WTC11 (cell line): ENCODE data around the gene CELSR3. TPM values are rescaled to one million over a fixed set of nuclear protein-coding genes. Genes with fewer than 3 reads are reported as not detected.
A peak's percentile ranks its signal among the peaks of the same experiment; 100 is the strongest.

ENCODE experiments used
- ATAC-seq: fragments of 200-7000 bp; cut with Tn5 transposase; 2 replicates; pipeline ENCODE4 v1.10.0; 2021; ENCODE audit warnings: mild to moderate bottlenecking, moderate library complexity
- CTCF ChIA-PET: fragments of 300-600 bp; sonication (Branson Sonifier 250); formaldehyde crosslinking; loops from one replicate; lab custom pipeline; 2021; ENCODE audit warnings: antibody characterized with exemption; lab: Charles Lee
- POLR2A ChIA-PET: fragments of 350-600 bp; sonication (Branson Sonifier 250); formaldehyde crosslinking; loops from one replicate; lab custom pipeline; 2021; ENCODE audit warnings: antibody characterized with exemption; lab: Charles Lee
- DNase-seq: peaks from one replicate; pipeline ENCODE4 v3.0.0; 2021; ENCODE audit warnings: low spot score
- H3K27ac Mint-ChIP-seq: 2 replicates; pipeline ENCODE4 v1.8.0; 2021; ENCODE audit warnings: mixed read lengths
- H3K27me3 Mint-ChIP-seq: 2 replicates; pipeline ENCODE4 v1.8.0; 2021; ENCODE audit warnings: low read depth, mild to moderate bottlenecking, moderate library complexity, mixed read lengths
- H3K36me3 Mint-ChIP-seq: 2 replicates; pipeline ENCODE4 v1.8.0; 2021; ENCODE audit warnings: mixed read lengths
- H3K4me1 Mint-ChIP-seq: 2 replicates; pipeline ENCODE4 v1.8.0; 2022; ENCODE audit warnings: mixed read lengths
- H3K4me3 Mint-ChIP-seq: 2 replicates; pipeline ENCODE4 v1.8.0; 2021; ENCODE audit warnings: mild to moderate bottlenecking, moderate library complexity, mixed read lengths
- H3K9me3 Mint-ChIP-seq: 2 replicates; pipeline ENCODE4 v1.8.0; 2021; ENCODE audit warnings: mixed read lengths
- CREM ChIP-seq: sonication (generic); formaldehyde crosslinking; IDR thresholded peaks from 2 replicates; pipeline ENCODE4 v1.8.1; 2022; ENCODE audit warnings: mild to moderate bottlenecking, missing genetic modification reagents, moderate library complexity
- ELF4 ChIP-seq: sonication (generic); formaldehyde crosslinking; IDR thresholded peaks from 2 replicates; pipeline ENCODE4 v1.8.1; 2022; ENCODE audit warnings: low read depth, mild to moderate bottlenecking, moderate library complexity, missing genetic modification reagents
- FOXP1 ChIP-seq: sonication (generic); formaldehyde crosslinking; IDR thresholded peaks from 2 replicates; pipeline ENCODE4 v1.8.0; 2022; ENCODE audit warnings: missing genetic modification reagents, mild to moderate bottlenecking, moderate library complexity, borderline replicate concordance
- GABPB1 ChIP-seq: sonication (generic); formaldehyde crosslinking; IDR thresholded peaks from 2 replicates; pipeline ENCODE4 v1.8.1; 2023; ENCODE audit warnings: mild to moderate bottlenecking, missing genetic modification reagents
- HMGA2 ChIP-seq: fragments of 250-450 bp; sonication (Bioruptor Pico); IDR thresholded peaks from 2 replicates; pipeline ENCODE4 v1.4.0; 2021; ENCODE audit warnings: mild to moderate bottlenecking, moderate library complexity
- JAZF1 ChIP-seq: fragments of 250-450 bp; sonication (Bioruptor Pico); IDR thresholded peaks from 2 replicates; pipeline ENCODE4 v1.9.0; 2021; ENCODE audit warnings: moderate library complexity, mild to moderate bottlenecking, inconsistent platforms
- MXD4 ChIP-seq: fragments of 250-450 bp; sonication (Bioruptor Pico); IDR thresholded peaks from 2 replicates; pipeline ENCODE4 v1.8.0; 2021; ENCODE audit warnings: mild to moderate bottlenecking, moderate library complexity, borderline replicate concordance
- MYBL2 ChIP-seq: sonication (generic); formaldehyde crosslinking; IDR thresholded peaks from 2 replicates; pipeline ENCODE4 v1.8.1; 2023; ENCODE audit warnings: mild to moderate bottlenecking, moderate library complexity, missing genetic modification reagents
- NFE2L1 ChIP-seq: sonication (generic); formaldehyde crosslinking; IDR thresholded peaks from 2 replicates; pipeline ENCODE4 v1.8.1; 2023; ENCODE audit warnings: missing genetic modification reagents
- NFYB ChIP-seq: sonication (generic); formaldehyde crosslinking; conservative IDR thresholded peaks from 2 replicates; pipeline ENCODE4 v1.8.0; 2022; ENCODE audit warnings: low read depth, missing genetic modification reagents
- RORB ChIP-seq: fragments of 250-450 bp; sonication (Bioruptor Pico); IDR thresholded peaks from 2 replicates; pipeline ENCODE4 v1.9.0; 2021; ENCODE audit warnings: mild to moderate bottlenecking
- TCF7 ChIP-seq: sonication (generic); formaldehyde crosslinking; IDR thresholded peaks from 2 replicates; pipeline ENCODE4 v1.8.0; 2022; ENCODE audit warnings: mild to moderate bottlenecking, low read depth, missing genetic modification reagents, moderate library complexity
- ZBTB21 ChIP-seq: sonication (generic); formaldehyde crosslinking; IDR thresholded peaks from 2 replicates; pipeline ENCODE4 v1.8.1; 2023; ENCODE audit warnings: mild to moderate bottlenecking, missing genetic modification reagents, borderline replicate concordance
- ZNF232 ChIP-seq: sonication (generic); formaldehyde crosslinking; IDR thresholded peaks from 2 replicates; pipeline ENCODE4 v1.8.0; 2022; ENCODE audit warnings: mild to moderate bottlenecking, missing genetic modification reagents
- ZNF263 ChIP-seq: sonication (generic); formaldehyde crosslinking; IDR thresholded peaks from 2 replicates; pipeline ENCODE4 v1.8.1; 2022; ENCODE audit warnings: low read depth, mild to moderate bottlenecking, moderate library complexity, missing genetic modification reagents
- ZNF317 ChIP-seq: sonication (generic); formaldehyde crosslinking; IDR thresholded peaks from 2 replicates; pipeline ENCODE4 v1.8.1; 2023; ENCODE audit warnings: low read depth, mild to moderate bottlenecking, moderate library complexity, missing genetic modification reagents, borderline replicate concordance
- ZNF423 ChIP-seq: fragments of 250-450 bp; sonication (Bioruptor Pico); IDR thresholded peaks from 2 replicates; pipeline ENCODE4 v2.1.2; 2022; ENCODE audit warnings: mild to moderate bottlenecking, moderate library complexity
- ZNF671 ChIP-seq: fragments of 250-450 bp; sonication (Bioruptor Pico); IDR thresholded peaks from 2 replicates; pipeline ENCODE4 v1.8.0; 2021; ENCODE audit warnings: mild to moderate bottlenecking
- total RNA-seq: library from RNA; stranded (reverse); gene quantifications from 3 replicates; pipeline ENCODE4 v1.2.3, GENCODE V29; 2021
- TF ChIP-seq, protein P1 (sequence below): fragments of 250-450 bp; sonication (Bioruptor Pico); IDR thresholded peaks from 2 replicates; pipeline ENCODE4 v1.9.0; 2021; ENCODE audit warnings: mild to moderate bottlenecking, borderline replicate concordance
- TF ChIP-seq, protein P2 (sequence below): sonication (generic); formaldehyde crosslinking; IDR thresholded peaks from 2 replicates; pipeline ENCODE4 v1.8.0; 2022; ENCODE audit warnings: mild to moderate bottlenecking, missing genetic modification reagents
- TF ChIP-seq, protein P3 (sequence below): fragments of 250-450 bp; sonication (Bioruptor Pico); IDR thresholded peaks from 2 replicates; pipeline ENCODE4 v2.1.2; 2022; ENCODE audit warnings: mild to moderate bottlenecking, moderate library complexity
- TF ChIP-seq, protein P4 (sequence below): sonication (generic); formaldehyde crosslinking; IDR thresholded peaks from 2 replicates; pipeline ENCODE4 v1.8.1; 2023; ENCODE audit warnings: mild to moderate bottlenecking, moderate library complexity, missing genetic modification reagents

Gene CELSR3
- total RNA-seq, 1 experiment from 2014 or later, result 27.9 TPM

DNA sequence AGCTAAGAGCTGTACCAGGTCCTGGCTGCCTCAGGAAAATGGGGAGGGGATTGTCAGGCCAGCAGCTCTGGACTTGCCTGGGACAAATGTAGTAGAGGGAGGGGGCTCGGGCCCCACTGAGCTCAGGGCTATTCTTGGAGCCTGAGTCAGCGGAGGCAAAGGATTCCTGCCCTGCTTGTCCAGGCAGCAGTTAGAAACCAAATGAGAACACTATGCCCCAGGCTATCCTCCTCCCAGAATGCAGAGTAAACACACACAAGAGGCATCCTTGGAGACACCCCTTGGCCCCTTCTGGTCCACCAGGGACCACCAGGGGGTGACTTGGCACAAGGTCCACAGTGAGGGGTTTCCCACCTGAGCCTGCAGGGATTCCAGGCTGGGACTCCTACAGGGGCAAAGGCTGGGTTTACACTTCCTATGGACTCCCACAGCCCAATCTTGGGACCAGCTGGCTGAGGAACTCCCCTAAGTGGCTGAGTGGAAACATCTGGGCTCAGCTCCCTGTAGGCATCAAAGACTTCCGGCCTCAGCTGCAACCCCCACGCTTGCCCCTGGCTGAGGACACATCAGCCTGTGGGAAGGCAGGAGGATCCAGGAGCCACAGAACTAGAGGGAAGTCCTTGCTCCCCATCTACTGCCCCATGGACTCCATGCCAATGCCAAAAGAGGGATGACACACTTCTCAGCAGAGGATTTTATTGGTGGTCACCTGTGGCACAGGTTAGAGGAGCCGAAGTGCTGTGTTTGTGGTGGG, 64.2 kb downstream of the CELSR3 start:
- ChIA-PET CTCF (interaction anchor here (1.0 to 1.4 kb wide), 3 partner anchors 37 to 162 kb away, joined by 3 to 6 read pairs (median 4); partner anchors contain the start of gene SLC26A6), POLR2A (interaction anchor here (0.5 kb wide), 1 partner anchor 119 kb away, joined by 3 read pairs; no protein-coding TSS in a partner anchor)
- no peaks in the 10 kb centered on the region for H3K27me3 Mint-ChIP-seq
- H3K4me3 Mint-ChIP-seq, result no peak overlapping the region
- TF ChIP-seq, protein P1, sequence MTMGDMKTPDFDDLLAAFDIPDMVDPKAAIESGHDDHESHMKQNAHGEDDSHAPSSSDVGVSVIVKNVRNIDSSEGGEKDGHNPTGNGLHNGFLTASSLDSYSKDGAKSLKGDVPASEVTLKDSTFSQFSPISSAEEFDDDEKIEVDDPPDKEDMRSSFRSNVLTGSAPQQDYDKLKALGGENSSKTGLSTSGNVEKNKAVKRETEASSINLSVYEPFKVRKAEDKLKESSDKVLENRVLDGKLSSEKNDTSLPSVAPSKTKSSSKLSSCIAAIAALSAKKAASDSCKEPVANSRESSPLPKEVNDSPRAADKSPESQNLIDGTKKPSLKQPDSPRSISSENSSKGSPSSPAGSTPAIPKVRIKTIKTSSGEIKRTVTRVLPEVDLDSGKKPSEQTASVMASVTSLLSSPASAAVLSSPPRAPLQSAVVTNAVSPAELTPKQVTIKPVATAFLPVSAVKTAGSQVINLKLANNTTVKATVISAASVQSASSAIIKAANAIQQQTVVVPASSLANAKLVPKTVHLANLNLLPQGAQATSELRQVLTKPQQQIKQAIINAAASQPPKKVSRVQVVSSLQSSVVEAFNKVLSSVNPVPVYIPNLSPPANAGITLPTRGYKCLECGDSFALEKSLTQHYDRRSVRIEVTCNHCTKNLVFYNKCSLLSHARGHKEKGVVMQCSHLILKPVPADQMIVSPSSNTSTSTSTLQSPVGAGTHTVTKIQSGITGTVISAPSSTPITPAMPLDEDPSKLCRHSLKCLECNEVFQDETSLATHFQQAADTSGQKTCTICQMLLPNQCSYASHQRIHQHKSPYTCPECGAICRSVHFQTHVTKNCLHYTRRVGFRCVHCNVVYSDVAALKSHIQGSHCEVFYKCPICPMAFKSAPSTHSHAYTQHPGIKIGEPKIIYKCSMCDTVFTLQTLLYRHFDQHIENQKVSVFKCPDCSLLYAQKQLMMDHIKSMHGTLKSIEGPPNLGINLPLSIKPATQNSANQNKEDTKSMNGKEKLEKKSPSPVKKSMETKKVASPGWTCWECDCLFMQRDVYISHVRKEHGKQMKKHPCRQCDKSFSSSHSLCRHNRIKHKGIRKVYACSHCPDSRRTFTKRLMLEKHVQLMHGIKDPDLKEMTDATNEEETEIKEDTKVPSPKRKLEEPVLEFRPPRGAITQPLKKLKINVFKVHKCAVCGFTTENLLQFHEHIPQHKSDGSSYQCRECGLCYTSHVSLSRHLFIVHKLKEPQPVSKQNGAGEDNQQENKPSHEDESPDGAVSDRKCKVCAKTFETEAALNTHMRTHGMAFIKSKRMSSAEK (CRISPR knock-in tag), result no peak
- TF ChIP-seq NFYB (CRISPR knock-in tag) (no peak), FOXP1 (CRISPR knock-in tag) (no peak), ZNF671 (CRISPR knock-in tag) (no peak), NFE2L1 (no peak), RORB (CRISPR knock-in tag) (no peak)
- TF ChIP-seq, protein P2, sequence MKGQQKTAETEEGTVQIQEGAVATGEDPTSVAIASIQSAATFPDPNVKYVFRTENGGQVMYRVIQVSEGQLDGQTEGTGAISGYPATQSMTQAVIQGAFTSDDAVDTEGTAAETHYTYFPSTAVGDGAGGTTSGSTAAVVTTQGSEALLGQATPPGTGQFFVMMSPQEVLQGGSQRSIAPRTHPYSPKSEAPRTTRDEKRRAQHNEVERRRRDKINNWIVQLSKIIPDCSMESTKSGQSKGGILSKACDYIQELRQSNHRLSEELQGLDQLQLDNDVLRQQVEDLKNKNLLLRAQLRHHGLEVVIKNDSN (CRISPR knock-in tag), result no peak
- DNase-seq, result no peak
- H3K36me3 Mint-ChIP-seq, result peaks cover 51% of the 10 kb centered on the region
- no peak for ATAC-seq
- no peak overlapping the region for H3K27ac Mint-ChIP-seq
- H3K4me1 Mint-ChIP-seq, result peaks cover 16% of the 10 kb centered on the region
- no peaks in the 10 kb centered on the region for H3K9me3 Mint-ChIP-seq

DNA sequence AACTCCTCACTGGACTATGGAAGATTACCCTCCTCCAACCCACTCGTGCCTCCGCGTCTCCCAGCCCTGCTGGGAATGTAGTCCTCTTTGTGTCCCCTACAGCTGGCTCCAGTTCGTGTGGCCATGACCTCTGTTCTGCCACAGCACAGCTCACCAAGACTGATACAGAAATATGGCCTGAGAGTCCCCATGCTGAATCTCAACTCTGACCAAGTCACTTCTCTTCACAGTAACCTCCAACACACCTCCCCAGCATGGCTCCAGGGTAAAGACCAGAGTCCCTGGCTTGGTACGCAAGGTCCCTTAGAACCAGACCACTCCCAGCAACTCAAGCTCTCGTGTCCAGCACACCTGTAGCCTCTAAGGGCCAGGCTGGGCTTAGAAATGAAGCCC, 65.3 kb downstream of the CELSR3 start:
- peak overlapping the region; percentile 75 for H3K27ac Mint-ChIP-seq
- POLR2A ChIA-PET, result no interaction called here
- TF ChIP-seq ZNF317 (no peak), ZNF232 (CRISPR knock-in tag) (no peak), TCF7 (CRISPR knock-in tag) (no peak)
- TF ChIP-seq, all 79 proteins: peak for 0
- no peaks in the 10 kb centered on the region for H3K9me3 Mint-ChIP-seq
- H3K4me3 Mint-ChIP-seq, result no peak overlapping the region
- no peaks in the 10 kb centered on the region; the same call in 1 of the 2 replicates for H3K27me3 Mint-ChIP-seq
- H3K36me3 Mint-ChIP-seq, result peaks cover 40% of the 10 kb centered on the region
- ATAC-seq (no peak), DNase-seq (no peak)
- peaks cover 16% of the 10 kb centered on the region for H3K4me1 Mint-ChIP-seq
- CTCF ChIA-PET, result interaction anchor here (1.0 to 1.4 kb wide), 3 partner anchors 37 to 161 kb away, joined by 3 to 6 read pairs (median 3); partner anchors contain the start of gene SLC26A6

DNA sequence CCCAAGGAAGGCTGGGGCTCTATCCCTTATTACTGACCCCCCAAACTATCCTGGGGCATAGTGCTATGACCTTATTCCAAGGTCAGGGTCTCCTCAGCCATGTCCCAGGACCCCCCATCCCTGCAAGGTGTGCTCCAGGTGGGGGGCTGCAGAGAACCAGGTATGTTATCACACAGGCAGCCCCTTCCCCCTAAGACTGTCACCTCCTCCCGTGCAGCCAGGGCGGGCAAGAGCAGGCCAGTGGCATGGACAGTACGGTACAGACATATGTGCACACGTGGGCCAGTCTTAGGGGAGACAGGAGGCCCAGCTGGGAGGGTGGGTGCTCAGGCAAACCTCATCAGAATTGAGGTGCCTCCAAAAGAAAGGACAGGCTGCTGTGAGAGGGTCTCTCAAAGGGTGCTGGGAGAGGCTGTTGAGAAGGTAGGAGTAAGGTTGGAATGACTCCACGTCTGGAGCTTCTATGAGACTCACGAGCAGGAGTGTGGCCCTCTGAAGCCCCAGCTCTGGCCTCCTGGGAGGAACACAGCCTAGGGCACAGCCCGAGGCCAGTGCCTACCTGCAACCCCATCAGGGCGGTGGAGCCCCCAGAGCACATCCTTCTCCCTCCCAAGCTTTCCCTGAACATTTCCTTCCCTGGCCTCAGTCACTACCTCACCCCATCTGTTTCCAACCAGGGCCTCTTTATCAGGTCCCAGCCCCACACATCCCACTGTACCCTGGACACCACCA, 65.8 kb downstream of the CELSR3 start:
- CTCF ChIA-PET, result interaction anchor here (1.0 to 1.4 kb wide), 4 partner anchors 36 to 161 kb away, joined by 3 to 6 read pairs (median 4); partner anchors contain the start of gene SLC26A6
- DNase-seq (no peak), ATAC-seq (no peak)
- no peaks in the 10 kb centered on the region for H3K9me3 Mint-ChIP-seq
- H3K4me1 Mint-ChIP-seq, result peaks cover 16% of the 10 kb centered on the region
- peak overlapping the region; percentile 75 for H3K27ac Mint-ChIP-seq
- no peak overlapping the region for H3K4me3 Mint-ChIP-seq
- POLR2A ChIA-PET, result interaction anchor here (0.9 to 1.6 kb wide), 2 partner anchors 13 to 14 kb away, joined by 3 to 5 read pairs; partner anchors contain the start of gene UQCRC1
- H3K36me3 Mint-ChIP-seq, result peaks cover 37% of the 10 kb centered on the region
- H3K27me3 Mint-ChIP-seq, result no peaks in the 10 kb centered on the region; the same call in 1 of the 2 replicates
- TF ChIP-seq ELF4 (no peak), HMGA2 (no peak), CREM (CRISPR knock-in tag) (no peak), ZNF263 (CRISPR knock-in tag) (no peak), JAZF1 (CRISPR knock-in tag) (no peak), ZBTB21 (no peak), MXD4 (CRISPR knock-in tag) (no peak), ZNF423 (CRISPR knock-in tag) (no peak), MYBL2 (CRISPR knock-in tag) (no peak), GABPB1 (no peak)
- TF ChIP-seq, protein P3, sequence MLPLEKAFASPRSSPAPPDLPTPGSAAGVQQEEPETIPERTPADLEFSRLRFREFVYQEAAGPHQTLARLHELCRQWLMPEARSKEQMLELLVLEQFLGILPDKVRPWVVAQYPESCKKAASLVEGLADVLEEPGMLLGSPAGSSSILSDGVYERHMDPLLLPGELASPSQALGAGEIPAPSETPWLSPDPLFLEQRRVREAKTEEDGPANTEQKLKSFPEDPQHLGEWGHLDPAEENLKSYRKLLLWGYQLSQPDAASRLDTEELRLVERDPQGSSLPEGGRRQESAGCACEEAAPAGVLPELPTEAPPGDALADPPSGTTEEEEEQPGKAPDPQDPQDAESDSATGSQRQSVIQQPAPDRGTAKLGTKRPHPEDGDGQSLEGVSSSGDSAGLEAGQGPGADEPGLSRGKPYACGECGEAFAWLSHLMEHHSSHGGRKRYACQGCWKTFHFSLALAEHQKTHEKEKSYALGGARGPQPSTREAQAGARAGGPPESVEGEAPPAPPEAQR (CRISPR knock-in tag), result no peak
- TF ChIP-seq, protein P4, sequence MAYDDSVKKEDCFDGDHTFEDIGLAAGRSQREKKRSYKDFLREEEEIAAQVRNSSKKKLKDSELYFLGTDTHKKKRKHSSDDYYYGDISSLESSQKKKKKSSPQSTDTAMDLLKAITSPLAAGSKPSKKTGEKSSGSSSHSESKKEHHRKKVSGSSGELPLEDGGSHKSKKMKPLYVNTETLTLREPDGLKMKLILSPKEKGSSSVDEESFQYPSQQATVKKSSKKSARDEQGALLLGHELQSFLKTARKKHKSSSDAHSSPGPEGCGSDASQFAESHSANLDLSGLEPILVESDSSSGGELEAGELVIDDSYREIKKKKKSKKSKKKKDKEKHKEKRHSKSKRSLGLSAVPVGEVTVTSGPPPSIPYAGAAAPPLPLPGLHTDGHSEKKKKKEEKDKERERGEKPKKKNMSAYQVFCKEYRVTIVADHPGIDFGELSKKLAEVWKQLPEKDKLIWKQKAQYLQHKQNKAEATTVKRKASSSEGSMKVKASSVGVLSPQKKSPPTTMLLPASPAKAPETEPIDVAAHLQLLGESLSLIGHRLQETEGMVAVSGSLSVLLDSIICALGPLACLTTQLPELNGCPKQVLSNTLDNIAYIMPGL (CRISPR knock-in tag), result no peak
- TF ChIP-seq, protein P2 (CRISPR knock-in tag), result no peak
